GM21717 (cell line): ENCODE data around the gene SQOR.

Experiments
- ATAC-seq: cut with Tn5 transposase; IDR thresholded peaks from one replicate; pipeline ENCODE4 v1.9.1; 2021; ENCODE audit warnings: mild to moderate bottlenecking, moderate library complexity; ENCODE audit not compliant: unreplicated experiment

Gene SQOR

GRCh38 chr15:45657764-45658545 lies 23.1 kb downstream of the SQOR start:
- ATAC-seq: no peak

GRCh38 chr15:45660231-45660979 lies 25.6 kb downstream of the SQOR start:
- ATAC-seq: no peak

GRCh38 chr15:45662375-45662774 lies 27.5 kb downstream of the SQOR start:
- no peak for ATAC-seq

GRCh38 chr15:45664451-45664850 lies 29.6 kb downstream of the SQOR start:
- ATAC-seq: no peak

GRCh38 chr15:45665261-45665660 lies 30.4 kb downstream of the SQOR start:
- no peak for ATAC-seq

- ATAC-seq: no peak
These were observed 31.5 kb downstream of the SQOR start for GRCh38 chr15:45666119-45666875.

GRCh38 chr15:45667002-45667401 lies 32.2 kb downstream of the SQOR start:
- no peak for ATAC-seq

- no peak for ATAC-seq
These were observed 33.6 kb downstream of the SQOR start for GRCh38 chr15:45668386-45668785.

GRCh38 chr15:45669422-45669821 lies 34.6 kb downstream of the SQOR start:
- ATAC-seq: no peak

- no peak for ATAC-seq
These were observed 35.3 kb downstream of the SQOR start for GRCh38 chr15:45670091-45670490.

- no peak for ATAC-seq
These were observed 35.7 kb downstream of the SQOR start for GRCh38 chr15:45670511-45670910.

- ATAC-seq: no peak
These were observed 39.8 kb downstream of the SQOR start for GRCh38 chr15:45674677-45675076.

GRCh38 chr15:45677797-45678196 lies 43.0 kb downstream of the SQOR start:
- ATAC-seq: no peak

- no peak for ATAC-seq
These were observed 43.8 kb downstream of the SQOR start for GRCh38 chr15:45678459-45679178.

GRCh38 chr15:45684533-45684932 lies 49.7 kb downstream of the SQOR start:
- no peak for ATAC-seq

GRCh38 chr15:45689616-45690015 lies 54.8 kb downstream of the SQOR start:
- no peak for ATAC-seq

- no peak for ATAC-seq
These were observed 55.9 kb downstream of the SQOR start for GRCh38 chr15:45690581-45691260.

GRCh38 chr15:45701108-45701507 lies 66.3 kb downstream of the SQOR start:
- ATAC-seq: no peak

- ATAC-seq: no peak
These were observed 67.2 kb downstream of the SQOR start for GRCh38 chr15:45702041-45702440.

- no peak for ATAC-seq
These were observed 69.0 kb downstream of the SQOR start for GRCh38 chr15:45703670-45704328.
